Measurements from ENCODE around the gene COX6B2. TPM values are rescaled to one million over a fixed set of nuclear protein-coding genes. Genes with fewer than 3 reads are reported as not detected.

The COX6B2 gene
- total RNA-seq, 1 experiment from 2014 or later, result 0.80 TPM

GRCh38 chr19:55303477-55303876 is 51.0 kb downstream of the COX6B2 start:
- no peak overlapping the region for H2AFZ ChIP-seq (ENCODE audit: low read length)
- no peak overlapping the region for H3K4me3 ChIP-seq (ENCODE audit: low read length)
- ATAC-seq (no peak), DNase-seq (no peak)
- no peaks in the 10 kb centered on the region for H3F3A ChIP-seq (ENCODE audit: low read length, unreplicated experiment)
- TF ChIP-seq CTCF (conservative IDR thresholded peaks at IDR 0.05; ENCODE audit: low read depth, low read length), result no peak
- no peak for TF ChIP-seq EZH2phosphoT487 (IDR thresholded peaks at IDR 0.05; ENCODE audit: borderline replicate concordance, low read length)
- TF ChIP-seq EZH2 (IDR thresholded peaks at IDR 0.05; ENCODE audit: low read length, unreplicated experiment), result no peak
- no peaks in the 10 kb centered on the region for H3K36me3 ChIP-seq (ENCODE audit: low read depth, low read length)
- peaks cover 7% of the 10 kb centered on the region; the same call in 1 of the 2 replicates for H3K4me1 ChIP-seq (ENCODE audit: insufficient read depth, low read length)
- POLR2A ChIA-PET (ENCODE audit: unreplicated experiment), result no interaction called here
- intact Hi-C loops (cut with micrococcal nuclease), result loop anchor here (2.0 to 5.0 kb wide), 2 partner anchors 23 to 69 kb away; partner anchors contain the start of gene IL11
- CTCF ChIA-PET, result no interaction called here
- H3K27me3 ChIP-seq (ENCODE audit: low read length), result no peaks in the 10 kb centered on the region
- BruUV-seq (replicated peaks), result no TSS peak
- H3K79me2 ChIP-seq (ENCODE audit: low read length), result no peaks in the 10 kb centered on the region
- no peak overlapping the region for H3K27ac ChIP-seq (ENCODE audit: low read length)
- no peaks in the 10 kb centered on the region for H3K9me2 ChIP-seq (replicated peaks; ENCODE audit: low read length)
- H3K4me2 ChIP-seq (ENCODE audit: low read length), result no peak overlapping the region
- H3K9ac ChIP-seq (ENCODE audit: low read length), result no peak overlapping the region
- no peaks in the 10 kb centered on the region for H3K9me3 ChIP-seq (ENCODE audit: low read length)
- H4K20me1 ChIP-seq (ENCODE audit: low read length), result no peaks in the 10 kb centered on the region

- Histone ChIP-seq H3K4me2 (ENCODE audit: low read length) (peak overlapping the region; percentile 82), H3K4me1 (ENCODE audit: insufficient read depth, low read length) (peaks cover 7% of the 10 kb centered on the region; the same call in 1 of the 2 replicates), H3K27ac (ENCODE audit: low read length) (no peak overlapping the region), H3K9me3 (ENCODE audit: low read length) (no peaks in the 10 kb centered on the region), H3K9ac (ENCODE audit: low read length) (no peak overlapping the region), H3K79me2 (ENCODE audit: low read length) (no peaks in the 10 kb centered on the region), H4K20me1 (ENCODE audit: low read length) (no peaks in the 10 kb centered on the region), H3K27me3 (ENCODE audit: low read length) (no peaks in the 10 kb centered on the region), H2AFZ (ENCODE audit: low read length) (peak overlapping the region; percentile 89), H3F3A (ENCODE audit: low read length, unreplicated experiment) (no peaks in the 10 kb centered on the region), H3K36me3 (ENCODE audit: low read depth, low read length) (no peaks in the 10 kb centered on the region), H3K9me2 (replicated peaks; ENCODE audit: low read length) (no peaks in the 10 kb centered on the region), H3K4me3 (ENCODE audit: low read length) (peak overlapping the region; percentile 57; the same call in 1 of the 2 replicates)
- no TSS peak for BruUV-seq (replicated peaks)
- ATAC-seq (no peak), DNase-seq (no peak)
- no peak for TF ChIP-seq CTCF (conservative IDR thresholded peaks at IDR 0.05; ENCODE audit: low read depth, low read length)
- no peak for TF ChIP-seq EZH2phosphoT487 (IDR thresholded peaks at IDR 0.05; ENCODE audit: borderline replicate concordance, low read length)
- no peak for TF ChIP-seq EZH2 (IDR thresholded peaks at IDR 0.05; ENCODE audit: low read length, unreplicated experiment)
- ChIA-PET CTCF (interaction anchor here (0.7 kb wide), 1 partner anchor 37 kb away, joined by 5 read pairs; the partner anchor contains the start of gene KMT5C), POLR2A (ENCODE audit: unreplicated experiment) (no interaction called here)
- intact Hi-C loops (cut with micrococcal nuclease), result loop anchor here (1.0 to 5.0 kb wide), 3 partner anchors 24 to 70 kb away; partner anchors contain the start of genes IL11 and KMT5C
These were observed 52.2 kb downstream of the COX6B2 start for GRCh38 chr19:55302318-55302703.

Measured in PC-3 (cell line).